ENCODE measurements around the gene COX8A. TPM values are rescaled to one million over a fixed set of nuclear protein-coding genes. Genes with fewer than 3 reads are reported as not detected.

Gene COX8A
- total RNA-seq, 1 experiment from 2014 or later, result 1,500 TPM

DNA sequence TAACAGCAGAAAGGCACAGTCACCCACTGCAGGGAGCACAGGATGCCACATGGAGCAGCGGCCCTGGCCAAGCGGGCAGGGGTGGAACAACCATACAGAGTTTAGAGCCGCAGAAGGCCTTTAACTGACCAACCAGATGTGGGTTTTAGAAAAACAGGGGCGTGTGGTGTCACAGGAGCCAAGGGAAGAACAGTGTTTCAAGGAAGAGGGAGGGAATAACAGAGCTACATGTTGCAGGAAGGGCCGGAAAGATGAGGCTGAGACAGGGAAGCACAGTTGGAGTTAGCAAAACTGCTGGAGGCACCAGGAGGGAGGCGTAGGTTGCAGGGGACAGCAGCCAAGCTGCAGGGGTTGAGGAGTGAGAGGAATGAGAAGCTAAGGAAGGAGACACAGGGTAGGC, 43.4 kb upstream of the COX8A start:
- H4K20me1 ChIP-seq (ENCODE audit: low read length), result no peaks in the 10 kb centered on the region
- ATAC-seq (no peak), DNase-seq (no peak)
- no peaks in the 10 kb centered on the region; the same call in 1 of the 2 replicates for H3K4me1 ChIP-seq (ENCODE audit: insufficient read depth, low read length)
- ChIA-PET POLR2A (ENCODE audit: unreplicated experiment) (no interaction called here), CTCF (no interaction called here)
- no peaks in the 10 kb centered on the region for H3K79me2 ChIP-seq (ENCODE audit: low read length)
- no peaks in the 10 kb centered on the region for H3K9me2 ChIP-seq (replicated peaks; ENCODE audit: low read length)
- H3K4me2 ChIP-seq (ENCODE audit: low read length), result no peak overlapping the region
- H3K4me3 ChIP-seq (ENCODE audit: low read length), result no peak overlapping the region
- no peaks in the 10 kb centered on the region for H3F3A ChIP-seq (ENCODE audit: low read length, unreplicated experiment)
- no peaks in the 10 kb centered on the region for H3K27me3 ChIP-seq (ENCODE audit: low read length)
- H3K9ac ChIP-seq (ENCODE audit: low read length), result no peak overlapping the region
- no TSS peak for BruUV-seq (replicated peaks)
- H3K36me3 ChIP-seq (ENCODE audit: low read depth, low read length), result no peaks in the 10 kb centered on the region
- no peaks in the 10 kb centered on the region for H3K9me3 ChIP-seq (ENCODE audit: low read length)
- H3K27ac ChIP-seq (ENCODE audit: low read length), result no peak overlapping the region
- TF ChIP-seq EZH2 (IDR thresholded peaks at IDR 0.05; ENCODE audit: low read length, unreplicated experiment), result no peak
- TF ChIP-seq EZH2phosphoT487 (IDR thresholded peaks at IDR 0.05; ENCODE audit: borderline replicate concordance, low read length), result no peak
- TF ChIP-seq, protein P1, sequence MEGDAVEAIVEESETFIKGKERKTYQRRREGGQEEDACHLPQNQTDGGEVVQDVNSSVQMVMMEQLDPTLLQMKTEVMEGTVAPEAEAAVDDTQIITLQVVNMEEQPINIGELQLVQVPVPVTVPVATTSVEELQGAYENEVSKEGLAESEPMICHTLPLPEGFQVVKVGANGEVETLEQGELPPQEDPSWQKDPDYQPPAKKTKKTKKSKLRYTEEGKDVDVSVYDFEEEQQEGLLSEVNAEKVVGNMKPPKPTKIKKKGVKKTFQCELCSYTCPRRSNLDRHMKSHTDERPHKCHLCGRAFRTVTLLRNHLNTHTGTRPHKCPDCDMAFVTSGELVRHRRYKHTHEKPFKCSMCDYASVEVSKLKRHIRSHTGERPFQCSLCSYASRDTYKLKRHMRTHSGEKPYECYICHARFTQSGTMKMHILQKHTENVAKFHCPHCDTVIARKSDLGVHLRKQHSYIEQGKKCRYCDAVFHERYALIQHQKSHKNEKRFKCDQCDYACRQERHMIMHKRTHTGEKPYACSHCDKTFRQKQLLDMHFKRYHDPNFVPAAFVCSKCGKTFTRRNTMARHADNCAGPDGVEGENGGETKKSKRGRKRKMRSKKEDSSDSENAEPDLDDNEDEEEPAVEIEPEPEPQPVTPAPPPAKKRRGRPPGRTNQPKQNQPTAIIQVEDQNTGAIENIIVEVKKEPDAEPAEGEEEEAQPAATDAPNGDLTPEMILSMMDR (conservative IDR thresholded peaks at IDR 0.05; ENCODE audit: low read depth, low read length), result no peak
- H2AFZ ChIP-seq (ENCODE audit: low read length), result no peak overlapping the region
- intact Hi-C loops (cut with micrococcal nuclease), result no loop called here

DNA sequence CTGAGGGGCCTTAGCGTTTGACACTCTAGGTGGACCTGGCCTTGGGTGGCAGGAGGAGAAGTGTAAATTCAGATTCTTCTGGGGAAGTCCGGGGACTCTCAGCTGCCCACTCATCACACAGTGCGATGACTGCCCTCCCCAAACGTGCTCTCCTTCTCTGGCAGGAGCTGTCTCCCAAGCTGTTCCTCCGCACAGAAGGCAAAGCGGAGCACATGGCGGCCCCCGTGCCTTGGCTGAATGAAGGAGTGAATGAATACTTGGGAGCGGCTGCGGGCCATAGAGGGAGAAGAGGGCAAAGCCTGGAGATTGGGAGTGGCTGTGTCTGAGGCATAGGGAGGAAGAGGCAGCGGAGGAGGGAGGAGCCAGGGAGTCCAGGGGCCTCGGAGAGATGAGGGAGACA, 42.5 kb upstream of the COX8A start:
- Histone ChIP-seq H3K4me3 (ENCODE audit: low read length) (no peak overlapping the region), H2AFZ (ENCODE audit: low read length) (no peak overlapping the region), H3K9ac (ENCODE audit: low read length) (no peak overlapping the region), H3K9me2 (replicated peaks; ENCODE audit: low read length) (no peaks in the 10 kb centered on the region), H4K20me1 (ENCODE audit: low read length) (no peaks in the 10 kb centered on the region), H3K27ac (ENCODE audit: low read length) (no peak overlapping the region), H3K4me1 (ENCODE audit: insufficient read depth, low read length) (no peaks in the 10 kb centered on the region; the same call in 1 of the 2 replicates), H3K27me3 (ENCODE audit: low read length) (no peaks in the 10 kb centered on the region), H3K36me3 (ENCODE audit: low read depth, low read length) (no peaks in the 10 kb centered on the region), H3K9me3 (ENCODE audit: low read length) (no peaks in the 10 kb centered on the region), H3K79me2 (ENCODE audit: low read length) (no peaks in the 10 kb centered on the region), H3K4me2 (ENCODE audit: low read length) (no peak overlapping the region), H3F3A (ENCODE audit: low read length, unreplicated experiment) (no peaks in the 10 kb centered on the region)
- POLR2A ChIA-PET (ENCODE audit: unreplicated experiment), result no interaction called here
- CTCF ChIA-PET, result no interaction called here
- BruUV-seq (replicated peaks), result no TSS peak
- intact Hi-C loops (cut with micrococcal nuclease), result no loop called here
- no peak for ATAC-seq
- no peak for DNase-seq
- TF ChIP-seq, protein P1 (conservative IDR thresholded peaks at IDR 0.05; ENCODE audit: low read depth, low read length), result no peak
- no peak for TF ChIP-seq EZH2 (IDR thresholded peaks at IDR 0.05; ENCODE audit: low read length, unreplicated experiment)
- no peak for TF ChIP-seq EZH2phosphoT487 (IDR thresholded peaks at IDR 0.05; ENCODE audit: borderline replicate concordance, low read length)

DNA sequence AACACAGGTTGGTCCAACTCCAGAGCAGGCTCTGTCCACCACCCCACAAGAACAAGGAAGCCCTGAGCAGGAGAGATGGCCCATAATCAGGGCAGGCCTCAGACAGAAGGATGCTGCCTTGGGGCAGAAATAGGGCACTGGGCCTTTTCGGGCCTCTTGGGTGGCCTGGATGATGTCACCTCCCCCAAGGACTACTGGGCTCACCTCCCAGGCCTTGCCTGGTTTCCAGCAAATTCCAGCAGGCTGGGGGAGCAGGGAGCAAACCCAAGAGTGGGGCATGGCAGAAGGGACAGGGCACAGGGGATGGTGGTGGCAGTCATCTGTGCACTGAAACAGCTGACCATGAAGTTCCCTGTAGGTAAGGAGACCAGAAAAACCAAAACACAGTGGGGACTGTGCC, 41.0 kb upstream of the COX8A start:
- peaks cover 8% of the 10 kb centered on the region for H3K4me1 ChIP-seq (ENCODE audit: insufficient read depth, low read length)
- TF ChIP-seq, protein P1 (conservative IDR thresholded peaks at IDR 0.05; ENCODE audit: low read depth, low read length), result no peak
- no peaks in the 10 kb centered on the region for H3F3A ChIP-seq (ENCODE audit: low read length, unreplicated experiment)
- ATAC-seq (no peak), DNase-seq (no peak)
- H3K27me3 ChIP-seq (ENCODE audit: low read length), result no peaks in the 10 kb centered on the region
- H3K4me3 ChIP-seq (ENCODE audit: low read length), result no peak overlapping the region
- ChIA-PET CTCF (interaction anchor here (1.5 kb wide), 1 partner anchor 16 kb away, joined by 8 read pairs; the partner anchor contains the start of gene RCOR2), POLR2A (ENCODE audit: unreplicated experiment) (no interaction called here)
- no peak overlapping the region for H3K9ac ChIP-seq (ENCODE audit: low read length)
- no peak overlapping the region for H2AFZ ChIP-seq (ENCODE audit: low read length)
- H3K79me2 ChIP-seq (ENCODE audit: low read length), result no peaks in the 10 kb centered on the region
- BruUV-seq (replicated peaks), result no TSS peak
- no peak overlapping the region for H3K4me2 ChIP-seq (ENCODE audit: low read length)
- H3K36me3 ChIP-seq (ENCODE audit: low read depth, low read length), result no peaks in the 10 kb centered on the region
- intact Hi-C loops (cut with micrococcal nuclease), result no loop called here
- H3K27ac ChIP-seq (ENCODE audit: low read length), result no peak overlapping the region
- H3K9me2 ChIP-seq (replicated peaks; ENCODE audit: low read length), result no peaks in the 10 kb centered on the region
- no peaks in the 10 kb centered on the region for H4K20me1 ChIP-seq (ENCODE audit: low read length)
- H3K9me3 ChIP-seq (ENCODE audit: low read length), result no peaks in the 10 kb centered on the region

All from PC-3 (cell line).